Stimulated activated CD4-positive, alpha-beta T cell treated with anti-CD3 and anti-CD28 coated beads, Interleukin-2, amount 100 ng/mL, for 48 hours (primary cell): Measurements from ENCODE around the gene COL8A2.
A peak's percentile ranks its signal among the peaks of the same experiment; 100 is the strongest.

Source experiments
- DNase-seq, 2 donors: peaks; one replicate each; pipeline ENCODE4 v3.0.0-alpha.2; 2020

COL8A2 gene

GRCh38 chr1:36157115-36157903 is 32.3 kb upstream of the COL8A2 start:
- DNase-seq = no peak

DNA sequence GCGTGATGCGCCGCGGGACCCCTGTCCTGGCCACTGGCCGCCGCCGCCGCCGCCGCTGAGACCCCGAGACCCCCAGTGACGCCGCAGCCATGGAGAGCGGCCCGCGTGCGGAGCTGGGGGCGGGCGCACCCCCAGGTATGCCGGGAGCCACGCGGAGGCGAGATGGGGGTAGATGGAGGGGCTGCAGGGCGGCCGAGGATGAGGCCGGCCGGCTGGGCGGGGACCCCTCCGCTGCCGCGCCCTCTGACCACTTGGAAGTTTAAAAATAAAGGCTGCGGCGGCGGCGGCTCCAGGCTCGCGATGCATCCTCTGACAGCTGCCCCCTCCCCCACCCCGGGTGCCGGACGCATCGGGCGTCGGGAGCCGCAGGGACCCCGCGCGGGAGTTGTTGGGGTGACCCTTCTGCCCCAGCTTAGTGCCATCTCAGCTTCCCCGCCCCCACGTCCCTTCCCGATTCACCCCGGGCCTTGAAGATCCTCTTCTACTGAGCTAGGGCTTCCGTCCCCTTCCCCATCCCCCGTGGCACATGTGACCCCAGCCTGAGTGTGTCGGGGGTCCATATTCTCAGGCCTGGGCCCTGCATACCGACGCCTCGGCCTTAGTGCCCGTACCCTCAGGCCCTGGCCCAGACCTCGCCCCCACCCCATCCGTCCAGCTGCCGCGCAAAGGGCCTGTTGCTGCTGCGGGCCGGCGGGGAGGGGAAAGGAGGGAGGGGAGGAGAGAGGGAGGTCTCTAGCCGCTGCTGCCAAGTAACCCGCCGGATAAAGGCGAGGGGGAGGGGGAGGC is 31.5 kb upstream of the COL8A2 start:
- DNase-seq = peak; percentile 40 to 50

DNA sequence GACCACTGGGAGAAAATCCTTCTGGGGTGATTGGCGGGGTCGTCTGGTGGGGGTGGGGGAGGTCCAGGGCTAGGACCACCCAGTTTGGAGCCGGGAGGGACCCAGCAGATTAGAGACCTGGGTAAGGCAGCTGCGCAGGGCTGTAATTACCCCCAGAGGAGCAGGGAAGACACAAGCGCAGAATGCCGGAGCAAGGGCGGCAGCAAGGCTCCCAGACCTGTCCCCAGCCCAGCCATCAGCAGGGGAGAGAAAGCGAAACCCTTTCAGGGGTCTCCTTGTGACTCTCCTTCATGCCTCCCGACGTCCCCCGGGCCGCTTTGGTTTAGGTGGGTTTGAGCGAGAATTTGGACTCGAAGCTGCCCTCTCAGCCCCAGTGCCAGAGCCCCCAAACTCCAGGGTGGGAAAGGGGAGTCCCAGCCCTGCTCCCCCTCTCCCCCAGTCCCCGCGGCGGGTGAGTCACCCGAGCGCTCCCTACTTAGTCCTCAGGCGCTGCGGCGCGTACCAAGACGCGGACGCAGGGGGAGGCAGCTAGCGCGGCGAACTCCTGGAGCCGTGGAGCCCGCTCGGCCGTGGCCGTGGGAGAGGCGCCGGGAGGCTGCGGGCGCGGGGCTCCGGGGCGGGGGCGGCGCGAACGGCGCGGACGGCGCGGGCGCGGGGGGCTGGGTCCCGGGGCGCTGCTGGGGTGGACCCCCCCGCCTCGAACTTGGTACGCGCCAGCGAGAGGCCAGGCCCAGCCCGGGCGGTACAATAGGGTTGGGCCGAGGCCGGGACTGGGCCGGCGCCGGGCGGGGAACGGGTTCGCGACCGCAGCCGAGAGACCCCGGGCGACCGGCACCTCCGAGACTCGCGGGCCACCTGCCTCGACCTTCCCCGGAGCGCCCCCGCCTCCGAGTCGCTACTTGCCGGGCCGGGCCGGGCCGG is 30.6 kb upstream of the COL8A2 start, which contains the start of gene MAP7D1:
TSS of gene MAP7D1 (plus strand) at position 753 of the 921 bp plus-strand sequence. CDS start 258 bp downstream, outside the sequence.
- peak; percentile 77 to 80 for DNase-seq

- no peak for DNase-seq
Measured at GRCh38 chr1:36154765-36155407, 29.9 kb upstream of the COL8A2 start.

GRCh38 chr1:36154335-36154734 is 29.3 kb upstream of the COL8A2 start:
- DNase-seq = no peak

DNA sequence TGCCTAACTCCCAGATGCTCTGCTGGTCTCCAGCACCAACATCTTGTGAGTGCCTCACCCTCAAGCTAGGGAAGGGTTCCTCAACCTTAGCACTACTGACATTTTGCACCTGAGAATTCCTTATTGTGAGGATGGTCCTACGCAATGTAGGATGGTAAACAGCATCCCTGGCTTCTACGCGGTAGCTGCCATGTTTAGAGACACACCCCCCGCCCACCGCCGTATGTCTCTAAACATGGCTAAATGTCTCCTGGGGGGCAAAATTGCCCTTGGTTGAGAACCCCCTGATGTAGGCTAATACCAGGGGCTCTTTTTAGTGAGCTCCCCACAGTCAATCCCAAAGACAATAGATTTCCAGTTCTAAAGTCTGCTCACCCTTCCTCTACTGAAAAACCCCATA is 28.5 kb upstream of the COL8A2 start:
- no peak for DNase-seq

DNA sequence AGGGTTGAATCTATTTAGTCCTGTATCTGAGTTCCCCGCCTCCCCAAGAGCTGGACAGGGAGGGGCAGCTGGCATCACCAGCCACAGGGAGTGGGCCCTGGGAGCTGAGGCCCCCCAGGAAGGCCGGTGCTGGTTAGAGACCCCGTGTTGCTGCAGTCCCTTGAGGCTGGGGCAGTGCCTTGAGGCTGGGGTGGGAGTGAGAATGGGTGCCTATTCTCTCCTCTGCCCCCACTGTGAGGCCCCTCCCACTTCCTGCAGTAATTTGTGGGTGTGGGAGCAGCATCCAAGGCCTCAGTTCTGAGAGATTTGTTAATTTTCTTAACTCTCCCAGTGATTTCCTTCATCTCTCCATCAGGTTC is 26.8 kb upstream of the COL8A2 start:
- peak in 1 of 2 donors; percentile 35 for DNase-seq

- DNase-seq = no peak
Measured at GRCh38 chr1:36151134-36151844, 26.3 kb upstream of the COL8A2 start.

DNA sequence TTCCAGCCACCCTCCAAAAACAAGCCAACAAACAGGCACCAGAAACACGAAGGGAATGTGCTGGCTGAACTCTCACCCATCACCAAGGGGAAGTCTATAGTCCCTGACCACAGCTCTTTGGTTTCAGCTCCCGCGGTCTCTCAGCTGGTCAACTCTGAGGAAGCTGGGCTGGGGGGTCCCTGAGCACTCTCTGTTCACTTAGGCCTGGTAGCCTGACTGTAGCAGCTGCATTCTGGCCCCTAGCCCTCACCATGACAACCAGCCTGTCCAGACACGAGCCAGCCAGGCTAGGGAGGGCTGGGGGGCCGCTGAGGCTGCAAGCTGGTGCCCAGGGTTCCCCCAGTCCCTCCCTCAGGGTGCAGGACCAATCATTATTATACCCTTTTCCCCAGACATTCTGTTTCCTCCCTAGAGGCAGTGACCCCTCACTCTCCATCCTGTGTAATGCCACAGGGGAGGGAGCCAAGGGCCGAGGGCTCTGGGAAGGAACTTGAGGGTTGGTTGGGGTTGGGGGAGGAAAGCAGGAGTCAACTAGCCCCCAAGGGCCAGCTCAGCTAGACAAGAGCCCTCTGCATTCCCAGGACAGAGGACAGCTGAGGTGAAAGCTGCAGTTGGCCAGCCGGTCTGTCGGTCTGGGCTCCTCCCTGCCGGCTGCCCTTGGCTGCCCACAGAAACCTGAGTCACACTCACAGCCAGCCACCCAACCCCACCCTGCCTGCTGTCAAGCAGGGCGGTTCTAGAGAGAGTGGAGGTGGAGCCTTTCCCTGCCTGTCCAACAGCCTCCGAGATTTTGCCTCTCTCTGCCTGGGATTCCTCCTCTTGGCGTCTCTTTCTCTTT is 25.5 kb upstream of the COL8A2 start:
- peak; percentile 64 to 68 for DNase-seq

DNA sequence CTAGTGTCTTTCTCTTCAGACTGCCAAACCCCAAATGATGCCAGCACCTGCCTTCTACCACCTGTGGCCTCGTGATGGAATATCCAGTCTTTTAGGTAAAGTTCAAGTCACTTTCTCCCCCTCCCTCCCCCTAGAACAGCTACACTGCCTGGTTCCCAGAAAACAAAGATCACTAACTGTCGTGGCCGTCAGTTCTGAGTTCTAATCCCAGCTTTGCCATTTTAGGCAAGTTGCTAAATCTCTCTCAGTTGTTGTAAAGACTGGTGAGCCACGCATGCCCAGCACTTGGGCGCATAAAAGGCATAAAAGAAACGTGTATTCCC is 24.9 kb upstream of the COL8A2 start:
- DNase-seq = no peak

DNA sequence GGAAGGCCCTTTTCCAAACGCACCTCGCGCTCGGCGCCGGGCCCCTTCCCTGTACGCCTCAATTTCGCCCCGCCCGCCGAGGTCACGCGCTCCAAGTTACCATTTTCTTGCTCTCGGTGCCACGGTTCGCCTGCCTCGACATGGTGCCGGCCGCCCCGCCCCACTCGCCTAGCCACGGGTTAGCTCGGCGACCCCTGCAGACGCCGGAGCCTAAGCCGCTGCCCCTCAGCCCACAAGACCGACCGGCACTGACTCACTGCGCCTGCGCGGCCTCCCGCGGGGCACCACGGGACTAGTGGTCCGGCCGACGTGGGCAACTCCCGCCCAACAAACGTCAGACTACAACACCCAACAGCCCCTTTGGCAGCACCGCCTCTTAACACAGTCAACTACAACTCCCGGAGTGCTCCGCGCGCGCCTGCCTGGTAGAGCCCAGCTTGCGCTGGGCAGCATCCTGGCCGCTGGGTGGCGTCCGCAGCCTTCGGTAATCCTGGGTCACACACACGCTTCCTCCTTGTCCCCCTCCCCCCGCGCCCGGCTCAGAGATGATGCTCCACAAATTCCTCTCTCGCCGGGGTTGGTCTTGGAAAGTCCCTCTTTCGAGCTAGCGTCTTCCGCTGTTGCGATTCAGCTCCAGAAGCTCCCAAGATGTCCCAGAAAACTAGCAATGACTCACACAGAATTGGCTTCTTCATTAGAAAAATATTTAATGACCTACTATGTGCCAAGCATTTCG is 24.4 kb upstream of the COL8A2 start, which contains the start of gene TRAPPC3:
TSS of gene TRAPPC3 (minus strand) at position 250 of the 736 bp plus-strand sequence. CDS start at position 142, 108 bp downstream.
- peak; percentile 98 to 99 for DNase-seq

DNA sequence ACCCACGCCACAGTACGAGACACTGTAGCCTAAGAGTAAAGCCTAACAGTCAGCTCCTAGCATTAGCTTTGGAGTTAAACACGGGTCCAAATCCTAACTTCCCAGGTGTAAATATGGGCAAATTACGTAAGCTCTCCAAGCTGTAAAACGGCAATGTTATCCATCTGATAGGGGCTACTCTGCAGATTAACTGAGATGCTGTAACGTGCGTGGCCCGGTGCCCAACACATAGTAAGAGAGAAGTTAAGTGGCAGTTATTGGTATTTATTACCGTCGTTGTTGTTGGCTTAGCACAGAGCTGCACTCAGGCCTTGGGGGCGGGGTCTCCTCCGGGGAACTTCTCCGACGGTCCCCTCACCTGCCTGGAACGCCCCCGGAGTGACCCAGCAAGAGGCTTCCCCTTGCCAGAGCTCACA is 23.8 kb upstream of the COL8A2 start:
- no peak for DNase-seq

- DNase-seq = no peak
Measured at GRCh38 chr1:36144413-36144812, 19.4 kb upstream of the COL8A2 start.

- no peak for DNase-seq
Measured at GRCh38 chr1:36143424-36143823, 18.4 kb upstream of the COL8A2 start.

- DNase-seq = no peak
Measured at GRCh38 chr1:36142121-36142520, 17.1 kb upstream of the COL8A2 start.

DNA sequence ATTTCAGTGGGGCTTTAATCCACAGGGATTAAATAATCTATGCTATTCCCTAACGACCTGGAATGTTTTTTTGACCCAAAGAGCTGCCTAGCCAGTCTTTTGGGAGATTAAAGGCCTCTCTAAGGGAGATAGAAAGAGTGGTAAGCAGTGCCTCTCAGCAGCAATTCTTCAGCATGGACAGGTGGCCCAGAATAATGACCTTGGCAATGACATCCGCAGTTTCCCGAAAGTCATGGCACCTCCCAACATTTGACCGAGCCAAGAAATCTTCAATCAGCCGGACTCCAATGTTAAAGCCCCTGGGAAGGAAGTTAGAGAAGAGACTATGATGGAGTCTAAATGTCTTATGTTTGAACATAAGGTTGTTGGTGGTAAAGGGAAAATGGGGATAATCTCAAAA is 14.5 kb upstream of the COL8A2 start:
- DNase-seq = no peak

- no peak for DNase-seq
Measured at GRCh38 chr1:36137776-36138175, 12.8 kb upstream of the COL8A2 start.

DNA sequence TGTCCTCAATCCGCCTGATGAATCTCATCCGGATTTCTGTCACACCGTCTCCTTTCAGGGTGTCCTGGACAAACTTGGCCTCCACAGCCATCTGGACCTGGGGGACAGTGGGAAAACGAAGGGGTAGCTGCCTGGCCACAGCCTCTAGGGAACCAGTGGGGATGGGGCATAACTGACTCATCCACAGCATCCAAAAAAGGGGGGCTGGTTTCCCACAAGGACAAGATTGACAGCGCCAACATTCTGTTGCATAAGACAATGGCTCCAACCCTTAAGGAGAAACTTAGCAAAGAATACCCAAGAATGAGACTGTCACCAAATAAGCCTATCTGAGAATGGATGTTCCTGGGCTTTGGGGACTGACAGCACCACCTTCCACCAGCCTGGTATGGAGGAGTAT is 12.2 kb upstream of the COL8A2 start:
- no peak for DNase-seq

GRCh38 chr1:36136535-36136934 is 11.5 kb upstream of the COL8A2 start:
- no peak for DNase-seq

GRCh38 chr1:36135796-36136195 is 10.8 kb upstream of the COL8A2 start:
- no peak for DNase-seq
